HG03064 (cell line): ENCODE data around the gene FAM124A.

Experiments
- ATAC-seq: cut with Tn5 transposase; IDR thresholded peaks from one replicate; pipeline ENCODE4 v1.9.1; 2021; ENCODE audit warnings: low read depth; ENCODE audit not compliant: unreplicated experiment

The FAM124A gene

GRCh38 chr13:51220706-51221105 is 1.5 kb upstream of the FAM124A start:
- no peak for ATAC-seq

- ATAC-seq: no peak
Observed at GRCh38 chr13:51221108-51221507, 1.1 kb upstream of the FAM124A start.

- ATAC-seq: no peak
Observed at GRCh38 chr13:51221674-51222036, 543 bp upstream of the FAM124A start.

GRCh38 chr13:51222686-51223559 is 725 bp downstream of the FAM124A start:
- no peak for ATAC-seq

- no peak for ATAC-seq
Observed at GRCh38 chr13:51223560-51224270, 1.5 kb downstream of the FAM124A start.

GRCh38 chr13:51225029-51225428 is 2.8 kb downstream of the FAM124A start:
- no peak for ATAC-seq

GRCh38 chr13:51227404-51227803 is 5.2 kb downstream of the FAM124A start:
- ATAC-seq: no peak

- no peak for ATAC-seq
Observed at GRCh38 chr13:51229101-51229719, 7.0 kb downstream of the FAM124A start.

GRCh38 chr13:51229731-51230130 is 7.5 kb downstream of the FAM124A start:
- ATAC-seq: no peak

GRCh38 chr13:51230477-51231105 is 8.4 kb downstream of the FAM124A start:
- no peak for ATAC-seq

- no peak for ATAC-seq
Observed at GRCh38 chr13:51231456-51231855, 9.3 kb downstream of the FAM124A start.

GRCh38 chr13:51232328-51232727 is 10.1 kb downstream of the FAM124A start:
- ATAC-seq: no peak

GRCh38 chr13:51233117-51233826 is 11.1 kb downstream of the FAM124A start:
- no peak for ATAC-seq

GRCh38 chr13:51234676-51235075 is 12.5 kb downstream of the FAM124A start:
- ATAC-seq: no peak

GRCh38 chr13:51235186-51235585 is 13.0 kb downstream of the FAM124A start:
- ATAC-seq: no peak

GRCh38 chr13:51235756-51236490 is 13.7 kb downstream of the FAM124A start:
- no peak for ATAC-seq

- ATAC-seq: no peak
Observed at GRCh38 chr13:51236491-51236792, 14.2 kb downstream of the FAM124A start.

- no peak for ATAC-seq
Observed at GRCh38 chr13:51237386-51237785, 15.2 kb downstream of the FAM124A start.

GRCh38 chr13:51237887-51238286 is 15.7 kb downstream of the FAM124A start:
- no peak for ATAC-seq

GRCh38 chr13:51240178-51240577 is 18.0 kb downstream of the FAM124A start:
- no peak for ATAC-seq
